HL-60/S4 (cell line): ENCODE results near the gene ARHGEF4.
"Not testable (repeated sequence)": the region's sequence is repeated elsewhere in the genome, so short reads cannot be mapped to it uniquely, and the experiment has no call there.

ENCODE experiments used
- in situ Hi-C: fragments of 300-500 bp; cut with MboI; formaldehyde crosslinking; loops from 2 replicates; pipeline ENCODE4 v1.14.3; 2022; ENCODE audit warnings: low sequenced_read_pairs

ARHGEF4 gene

GRCh38 chr2:130963849-130964793 lies 127.4 kb downstream of the ARHGEF4 start:
- in situ Hi-C loops = no loop called here

GRCh38 chr2:130964931-130965330 lies 128.2 kb downstream of the ARHGEF4 start:
- in situ Hi-C loops = no loop called here

GRCh38 chr2:130966149-130966774 lies 129.5 kb downstream of the ARHGEF4 start:
- in situ Hi-C loops = no loop called here

DNA sequence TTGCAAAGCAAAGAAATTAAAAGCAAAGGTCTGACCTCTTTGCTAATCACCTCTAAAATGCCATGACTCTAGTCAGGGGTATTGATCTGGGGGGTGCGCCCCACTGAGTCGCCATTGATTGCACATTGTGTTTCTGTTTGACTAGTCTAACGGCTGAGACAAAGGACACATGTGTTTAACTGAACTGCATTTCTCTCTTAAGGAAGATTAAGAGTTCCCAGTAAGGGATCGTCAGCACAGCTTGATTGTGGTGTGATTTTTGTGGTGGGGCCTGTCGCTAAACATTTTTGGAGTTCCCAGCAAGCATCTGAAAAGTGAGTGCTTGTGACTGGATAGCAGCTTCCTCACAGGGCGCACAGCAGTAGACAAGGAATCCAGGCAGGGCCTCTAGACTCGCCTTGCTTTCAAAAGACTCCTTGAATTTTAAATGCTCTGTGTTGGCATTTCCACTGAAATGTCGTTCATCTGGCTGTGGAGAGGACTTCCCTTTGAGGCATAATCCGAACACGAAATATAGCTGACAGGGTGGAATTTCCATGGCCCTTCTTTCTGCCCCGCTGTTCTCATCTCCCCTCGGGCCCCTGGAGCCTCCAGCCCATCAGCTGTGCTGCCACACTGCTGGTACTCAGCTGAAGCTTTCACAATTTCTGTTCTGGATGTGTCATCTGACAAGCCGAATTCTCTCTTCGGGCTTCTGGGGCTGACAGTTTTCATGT lies 130.2 kb downstream of the ARHGEF4 start:
- in situ Hi-C loops = no loop called here

DNA sequence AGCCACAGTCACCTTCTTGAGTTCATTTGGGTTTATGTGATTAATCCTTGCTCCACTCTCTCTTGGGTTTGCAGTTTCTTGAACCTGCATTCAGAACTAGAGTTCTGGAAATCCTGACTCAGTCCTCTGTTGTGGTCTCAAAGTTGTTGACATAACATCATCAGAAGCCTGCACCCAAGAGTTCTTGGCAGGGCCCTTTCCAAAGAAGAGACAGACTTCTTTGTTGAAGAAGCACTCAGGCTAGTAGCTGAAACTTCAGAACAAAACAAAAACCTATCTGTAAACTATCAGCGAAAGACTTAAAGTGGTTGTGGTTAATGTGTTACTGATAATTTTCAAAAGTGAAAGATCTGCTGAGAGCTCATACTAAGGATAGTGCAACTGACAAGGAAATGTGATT lies 135.7 kb downstream of the ARHGEF4 start:
- in situ Hi-C loops = no loop called here

GRCh38 chr2:130975729-130976128 lies 139.0 kb downstream of the ARHGEF4 start:
- in situ Hi-C loops = no loop called here

GRCh38 chr2:130976591-130977237 lies 140.0 kb downstream of the ARHGEF4 start:
- in situ Hi-C loops = no loop called here

- in situ Hi-C loops = no loop called here
These were observed 140.8 kb downstream of the ARHGEF4 start for GRCh38 chr2:130977461-130978050.

GRCh38 chr2:130981667-130982066 lies 145.0 kb downstream of the ARHGEF4 start:
- in situ Hi-C loops = no loop called here

DNA sequence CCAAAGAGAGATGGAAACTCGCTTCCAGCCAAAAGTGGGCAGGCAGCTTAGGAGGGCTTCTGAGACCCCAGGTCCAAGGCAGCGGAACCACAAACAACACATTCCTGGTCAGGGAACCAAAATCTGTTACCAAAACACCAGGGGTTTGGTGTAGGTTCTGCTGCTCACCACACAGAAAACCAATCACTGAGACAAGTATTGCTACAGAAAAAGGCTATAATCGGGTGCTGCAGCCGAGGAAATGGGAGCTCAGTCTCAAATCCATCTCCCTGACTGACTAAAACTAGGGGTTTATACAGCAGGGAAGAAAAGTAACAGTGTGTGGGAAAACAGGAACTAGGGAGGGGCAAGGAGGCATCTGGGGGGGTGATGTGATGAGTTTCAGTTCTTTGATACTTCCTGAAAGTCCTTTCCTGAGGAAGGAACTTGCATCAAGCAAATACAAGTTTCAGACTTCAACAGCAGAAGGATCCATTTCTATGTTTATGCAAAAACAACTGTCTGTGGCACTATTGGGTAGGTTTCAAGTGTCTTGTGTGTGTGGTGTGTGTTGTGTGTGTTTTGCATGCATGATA lies 148.6 kb downstream of the ARHGEF4 start:
- in situ Hi-C loops = no loop called here

GRCh38 chr2:130985831-130986649 lies 149.3 kb downstream of the ARHGEF4 start:
- in situ Hi-C loops = no loop called here

- in situ Hi-C loops = no loop called here
These were observed 150.3 kb downstream of the ARHGEF4 start for GRCh38 chr2:130986890-130987493.

- in situ Hi-C loops = no loop called here
These were observed 151.1 kb downstream of the ARHGEF4 start for GRCh38 chr2:130987519-130988425.

GRCh38 chr2:130991446-130991845 lies 154.7 kb downstream of the ARHGEF4 start:
- in situ Hi-C loops = not testable (repeated sequence)

GRCh38 chr2:130992003-130992402 lies 155.3 kb downstream of the ARHGEF4 start:
- in situ Hi-C loops = not testable (repeated sequence)

GRCh38 chr2:130996691-130997090 lies 160.0 kb downstream of the ARHGEF4 start:
- in situ Hi-C loops = no loop called here

DNA sequence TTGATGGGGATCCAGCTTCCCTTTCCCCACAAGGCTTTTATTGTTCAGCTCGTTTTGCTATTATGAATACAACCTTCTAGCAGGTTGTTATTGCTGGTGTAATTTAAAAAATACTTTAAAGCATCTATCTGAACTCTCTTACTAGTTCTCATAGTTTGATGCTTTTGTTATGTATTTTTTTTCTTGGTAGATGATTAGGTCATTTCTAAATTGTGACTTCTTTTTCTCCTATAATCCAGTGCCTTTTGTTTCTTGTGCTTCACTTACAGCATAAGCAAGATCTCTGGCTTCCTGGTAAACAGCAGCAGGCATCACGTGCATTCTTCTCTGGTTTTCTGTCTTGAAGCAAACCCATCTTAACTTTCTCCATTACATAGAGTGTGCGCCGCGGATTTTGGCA lies 160.5 kb downstream of the ARHGEF4 start:
- in situ Hi-C loops = no loop called here

GRCh38 chr2:130998561-130998960 lies 161.8 kb downstream of the ARHGEF4 start:
- in situ Hi-C loops = no loop called here
